IMR-90 (cell line): ENCODE results near the gene SBF1. TPM values are rescaled to one million over a fixed set of nuclear protein-coding genes. Genes with fewer than 3 reads are reported as not detected.

Source experiments
- ATAC-seq: fragments of 200-7000 bp; cut with Tn5 transposase; 2 replicates; pipeline ENCODE4 v1.9.1; 2020; ENCODE audit warnings: low read depth, mild to moderate bottlenecking, moderate library complexity
- BruUV-seq: library from RNA; stranded (reverse); fragments of 400-500 nt; replicated peaks from 2 replicates; lab custom pipeline; 2021; lab: Mats Ljungman, UMichigan
- CTCF ChIA-PET: fragments of 300-600 bp; formaldehyde crosslinking; extraction: SDS; loops from one replicate; lab custom pipeline; 2021; ENCODE audit warnings: antibody characterized with exemption; lab: Yijun Ruan, JAX
- POLR2A ChIA-PET: fragments of 300-600 bp; sonication (Branson Sonifier 250); formaldehyde crosslinking; loops from one replicate; lab custom pipeline; 2022; ENCODE audit warnings: antibody characterized with exemption; ENCODE audit not compliant: unreplicated experiment; lab: Charles Lee
- DNase-seq: peaks from one replicate; pipeline ENCODE4 v3.0.0; 2013
- H2AFZ ChIP-seq: replicated peaks from 2 replicates; pipeline ENCODE3; 2013; ENCODE audit warnings: low read length, mild to moderate bottlenecking; ENCODE audit not compliant: poor library complexity
- H2AK5ac ChIP-seq: 2 replicates; pipeline ENCODE4 v1.6.1; 2013; ENCODE audit warnings: low read depth, low read length, inconsistent platforms
- H2AK9ac ChIP-seq: replicated peaks from 2 replicates; pipeline ENCODE3; 2013; ENCODE audit warnings: mild to moderate bottlenecking, low read depth, low read length, moderate library complexity; ENCODE audit not compliant: poor library complexity
- H2BK120ac ChIP-seq: 2 replicates; pipeline ENCODE4 v1.6.1; 2013; ENCODE audit warnings: low read depth, low read length, inconsistent platforms
- H2BK15ac ChIP-seq: 3 replicates; pipeline ENCODE4 v1.6.1; 2013; ENCODE audit warnings: low read depth, low read length, inconsistent platforms
- H2BK20ac ChIP-seq: 2 replicates; pipeline ENCODE4 v1.6.1; 2013; ENCODE audit warnings: low read depth, mild to moderate bottlenecking, inconsistent platforms, low read length, moderate library complexity
- H2BK5ac ChIP-seq: 2 replicates; pipeline ENCODE4 v1.6.1; 2013; ENCODE audit warnings: mild to moderate bottlenecking, low read depth, low read length, inconsistent platforms; ENCODE audit not compliant: poor library complexity, severe bottlenecking
- H3K14ac ChIP-seq: replicated peaks from 2 replicates; pipeline ENCODE4 v1.6.1; 2013; ENCODE audit warnings: low read depth, low read length, inconsistent platforms
- H3K18ac ChIP-seq: 2 replicates; pipeline ENCODE4 v1.6.1; 2013; ENCODE audit warnings: low read depth, low read length, control low read depth
- H3K23ac ChIP-seq: 2 replicates; pipeline ENCODE4 v1.6.1; 2013; ENCODE audit warnings: low read depth, low read length, inconsistent platforms
- H3K27ac ChIP-seq: 2 replicates; pipeline ENCODE4 v1.5.1; 2013; ENCODE audit warnings: mild to moderate bottlenecking, control low read depth, low read length; ENCODE audit not compliant: insufficient read depth
- H3K27me3 ChIP-seq: 2 replicates; pipeline ENCODE4 v1.6.1; 2013; ENCODE audit warnings: low read length; ENCODE audit not compliant: control insufficient read depth, insufficient read depth
- H3K36me3 ChIP-seq: 2 replicates; pipeline ENCODE4 v1.6.1; 2013; ENCODE audit warnings: low read length, mixed read lengths; ENCODE audit not compliant: control insufficient read depth, insufficient read depth
- H3K4ac ChIP-seq: 2 replicates; pipeline ENCODE4 v1.6.1; 2013; ENCODE audit warnings: low read depth, low read length, inconsistent platforms
- H3K4me1 ChIP-seq: 2 replicates; pipeline ENCODE4 v1.6.1; 2013; ENCODE audit warnings: low read length, mixed read lengths; ENCODE audit not compliant: control insufficient read depth, insufficient read depth
- H3K4me2 ChIP-seq: 2 replicates; pipeline ENCODE4 v1.6.1; 2013; ENCODE audit warnings: low read depth, mild to moderate bottlenecking, control low read depth, low read length, moderate library complexity
- H3K4me3 ChIP-seq: 2 replicates; pipeline ENCODE4 v1.5.1; 2013; ENCODE audit warnings: low read depth, mild to moderate bottlenecking, control low read depth, low read length, moderate library complexity; ENCODE audit not compliant: insufficient read depth
- H3K56ac ChIP-seq: 2 replicates; pipeline ENCODE4 v1.6.1; 2013; ENCODE audit warnings: low read length, inconsistent platforms; ENCODE audit not compliant: insufficient read depth; ENCODE audit errors: extremely low read depth
- H3K79me1 ChIP-seq, 2 experiments: 2 replicates each; pipeline ENCODE4 v1.6.1; 2013; ENCODE audit warnings: low read length in 2 of 2, inconsistent platforms in 1 of 2, low read depth in 1 of 2
- H3K9ac ChIP-seq: 2 replicates; pipeline ENCODE4 v1.6.1; 2013; ENCODE audit warnings: low read depth, low read length, control low read depth
- H3K9me1 ChIP-seq: 2 replicates; pipeline ENCODE4 v1.6.1; 2013; ENCODE audit warnings: low read length, inconsistent platforms; ENCODE audit not compliant: insufficient read depth
- H3K9me3 ChIP-seq: 2 replicates; pipeline ENCODE4 v1.6.1; 2013; ENCODE audit warnings: low read length; ENCODE audit not compliant: control insufficient read depth, insufficient read depth
- H4K20me1 ChIP-seq: 2 replicates; pipeline ENCODE4 v1.6.1; 2013; ENCODE audit warnings: low read length, inconsistent platforms; ENCODE audit not compliant: insufficient read depth
- H4K5ac ChIP-seq: 2 replicates; pipeline ENCODE4 v1.6.1; 2013; ENCODE audit warnings: mild to moderate bottlenecking, low read depth, low read length, control low read depth
- H4K8ac ChIP-seq, 2 experiments: 2 replicates each; pipeline ENCODE4 v1.6.1; 2013; ENCODE audit warnings: low read depth in 2 of 2, low read length in 2 of 2, control low read depth in 1 of 2, inconsistent platforms in 1 of 2
- H4K91ac ChIP-seq: 2 replicates; pipeline ENCODE4 v1.6.1; 2013; ENCODE audit warnings: low read depth, low read length, inconsistent platforms; ENCODE audit not compliant: insufficient read depth
- CEBPB ChIP-seq: IDR thresholded peaks from 2 replicates; pipeline ENCODE4 v1.6.1; 2012; ENCODE audit warnings: low read depth, low read length, improper control_type of control experiment
- CHD1 ChIP-seq: IDR thresholded peaks from 2 replicates; pipeline ENCODE4 v1.6.1; 2012; ENCODE audit warnings: low read depth, low read length, improper control_type of control experiment
- FOS ChIP-seq: fragments of 150-350 bp; IDR thresholded peaks from 2 replicates; pipeline ENCODE4 v1.6.1; 2016; ENCODE audit warnings: low read depth, low read length
- MAFK ChIP-seq: IDR thresholded peaks from 2 replicates; pipeline ENCODE4 v1.6.1; 2012; ENCODE audit warnings: low read depth, low read length, improper control_type of control experiment
- MAZ ChIP-seq: IDR thresholded peaks from 2 replicates; pipeline ENCODE4 v1.6.1; 2012; ENCODE audit warnings: low read depth, mild to moderate bottlenecking, low read length, improper control_type of control experiment, moderate library complexity, borderline replicate concordance
- NFE2L2 ChIP-seq: fragments of 150-350 bp; IDR thresholded peaks from 2 replicates; pipeline ENCODE4 v1.6.1; 2016; ENCODE audit warnings: low read depth, mild to moderate bottlenecking, low read length
- RFX5 ChIP-seq: IDR thresholded peaks from 2 replicates; pipeline ENCODE4 v1.8.0; 2012; ENCODE audit warnings: low read depth, mild to moderate bottlenecking, low read length, moderate library complexity
- WGBS, 2 experiments: methylation state at CpG; one replicate each; pipeline versions ENCODE4 v1.1.5 to v1.1.7; 2013; ENCODE audit warnings: missing lambda C conversion rate in 2 of 2; ENCODE audit not compliant: insufficient read length in 1 of 2; ENCODE audit errors: extremely low coverage in 2 of 2; 5-methylcytosine and 5-hydroxymethylcytosine counted together
- dilution Hi-C: fragments of 300-500 bp; cut with HindIII; formaldehyde crosslinking; loops from one replicate; pipeline ENCODE4 v1.14.3; 2018; ENCODE audit warnings: low sequenced_read_pairs; ENCODE audit not compliant: unreplicated experiment
- in situ Hi-C: fragments of 300-500 bp; cut with MboI; formaldehyde crosslinking; loops from 3 replicates; pipeline ENCODE4 v1.14.3; 2019; ENCODE audit warnings: low sequenced_read_pairs, inconsistent platforms, mixed read lengths
- intact Hi-C: fragments of 100-400 bp; cut with micrococcal nuclease; formaldehyde crosslinking; loops from 2 replicates; pipeline ENCODE4 v1.10.0; 2022
- polyA plus RNA-seq, 3 experiments: library from polyadenylated mRNA; depleted of rRNA; stranded (reverse); fragments of >200 nt; gene quantifications; 2 replicates each; pipeline ENCODE4 v1.2.3, GENCODE V29; 2012; ENCODE audit warnings: low replicate concordance in 1 of 3
- total RNA-seq: library from RNA; depleted of rRNA; stranded (reverse); fragments of >200 nt; gene quantifications from 2 replicates; pipeline ENCODE4 v1.2.3, GENCODE V29; 2012
- TF ChIP-seq, protein P1 (sequence below): fragments of 150-350 bp; IDR thresholded peaks from 2 replicates; pipeline ENCODE4 v1.6.1; 2016; ENCODE audit warnings: low read depth, mild to moderate bottlenecking, low read length, moderate library complexity, borderline replicate concordance

SBF1 gene
- total and polyA plus RNA-seq, 2 of the 4 experiments (the other 2 are of a cell fraction): 21.5 to 33.2 TPM

DNA sequence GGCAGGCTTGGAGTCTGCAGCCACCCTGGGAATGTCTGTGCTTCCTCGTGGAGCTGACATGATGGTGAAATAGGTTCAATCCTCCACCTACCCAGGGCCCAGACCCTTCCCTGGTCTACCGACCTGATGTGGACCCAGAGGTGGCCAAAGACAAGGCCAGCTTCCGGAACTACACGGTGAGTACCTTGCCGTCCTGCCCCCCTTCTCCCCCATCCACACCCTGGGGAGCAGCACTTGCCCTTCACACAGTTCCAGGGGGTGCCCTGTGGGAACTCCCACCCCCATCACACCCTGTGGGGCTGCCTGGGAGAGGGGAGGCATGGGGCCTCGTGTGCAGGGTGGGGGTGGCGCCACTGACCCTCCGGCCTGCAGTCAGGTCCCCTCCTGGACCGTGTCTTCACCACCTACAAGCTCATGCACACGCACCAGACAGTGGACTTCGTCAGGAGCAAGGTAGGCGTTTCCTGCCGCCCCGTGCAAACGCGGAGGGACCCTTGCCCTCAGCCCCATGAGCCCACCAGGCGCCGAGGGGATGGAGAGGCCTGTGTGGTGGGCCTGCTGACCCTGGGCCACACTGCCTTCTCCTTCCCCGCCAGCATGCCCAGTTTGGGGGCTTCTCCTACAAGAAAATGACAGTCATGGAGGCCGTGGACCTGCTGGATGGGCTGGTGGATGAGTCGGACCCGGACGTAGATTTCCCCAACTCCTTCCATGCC is 12.6 kb upstream of the SBF1 start:
- Histone ChIP-seq H3K56ac (no peak overlapping the region), H3K9ac (no peak overlapping the region), H2AFZ (no peak overlapping the region), H3K4me3 (no peak overlapping the region), H3K14ac (no peak overlapping the region), H3K4me1 (no peaks in the 10 kb centered on the region), H2BK120ac (no peak overlapping the region), H3K27ac (no peak overlapping the region), H3K27me3 (no peaks in the 10 kb centered on the region; the same call in 1 of the 2 replicates), H2BK15ac (no peak overlapping the region), H3K4me2 (no peak overlapping the region), H3K9me3 (no peaks in the 10 kb centered on the region), H4K5ac (no peak overlapping the region), H4K20me1 (no peaks in the 10 kb centered on the region; the same call in 1 of the 2 replicates), H3K9me1 (no peaks in the 10 kb centered on the region), H4K91ac (no peak overlapping the region), H3K23ac (no peak overlapping the region), H4K8ac (no peak overlapping the region), H2AK9ac (no peak overlapping the region), H3K18ac (no peak overlapping the region), H2BK5ac (no peak overlapping the region), H3K79me1 (no peaks in the 10 kb centered on the region), H2BK20ac (no peak overlapping the region), H3K4ac (no peak overlapping the region), H2AK5ac (no peak overlapping the region), H3K36me3 (peaks cover 4% of the 10 kb centered on the region; the same call in 1 of the 2 replicates)
- no CpG with 5 or more reads among the region's 23 CpGs for WGBS, 2 experiments
- DNase-seq (no peak), ATAC-seq (no peak)
- dilution Hi-C loops: no loop called here
- TF ChIP-seq, protein P1, sequence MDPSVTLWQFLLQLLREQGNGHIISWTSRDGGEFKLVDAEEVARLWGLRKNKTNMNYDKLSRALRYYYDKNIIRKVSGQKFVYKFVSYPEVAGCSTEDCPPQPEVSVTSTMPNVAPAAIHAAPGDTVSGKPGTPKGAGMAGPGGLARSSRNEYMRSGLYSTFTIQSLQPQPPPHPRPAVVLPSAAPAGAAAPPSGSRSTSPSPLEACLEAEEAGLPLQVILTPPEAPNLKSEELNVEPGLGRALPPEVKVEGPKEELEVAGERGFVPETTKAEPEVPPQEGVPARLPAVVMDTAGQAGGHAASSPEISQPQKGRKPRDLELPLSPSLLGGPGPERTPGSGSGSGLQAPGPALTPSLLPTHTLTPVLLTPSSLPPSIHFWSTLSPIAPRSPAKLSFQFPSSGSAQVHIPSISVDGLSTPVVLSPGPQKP: no peak
- no peak for TF ChIP-seq CHD1
- TF ChIP-seq FOS: no peak
- TF ChIP-seq MAFK: no peak
- no peak for TF ChIP-seq MAZ
- no peak for TF ChIP-seq NFE2L2
- TF ChIP-seq CEBPB: no peak
- no peak for TF ChIP-seq RFX5
- BruUV-seq: no TSS peak
- POLR2A ChIA-PET: no interaction called here
- in situ Hi-C loops: no loop called here
- CTCF ChIA-PET: interaction anchor here (0.5 kb wide), 1 partner anchor 128 kb away, joined by 3 read pairs; no protein-coding TSS in a partner anchor
- intact Hi-C loops: no loop called here
